Epithelial cell of proximal tubule (primary cell): Measurements from ENCODE around the gene ENAH. TPM values are rescaled to one million over a fixed set of nuclear protein-coding genes. Genes with fewer than 3 reads are reported as not detected.
"Not testable (repeated sequence)": the region's sequence is repeated elsewhere in the genome, so short reads cannot be mapped to it uniquely, and the experiment has no call there.

Experiments used
- DNase-seq: peaks from one replicate; pipeline ENCODE4 v3.0.0-alpha.2; 2011; ENCODE audit warnings: low read depth
- H3K4me3 ChIP-seq: 2 replicates; pipeline ENCODE4 v1.5.1; 2011; ENCODE audit warnings: low read depth, mild to moderate bottlenecking, low read length
- CTCF ChIP-seq: conservative IDR thresholded peaks from 2 replicates; pipeline ENCODE4 v1.5.1; 2012; ENCODE audit warnings: low read depth, mild to moderate bottlenecking, low read length
- total RNA-seq: library from RNA; depleted of rRNA; stranded (reverse); fragments of >200 nt; gene quantifications from 2 replicates; pipeline ENCODE4 v1.2.3, GENCODE V29; 2015

ENAH gene
- total RNA-seq, 1 donor from 2014 or later, result 37.7 TPM

- TF ChIP-seq CTCF, result no peak
- H3K4me3 ChIP-seq, result no peak overlapping the region
- no peak for DNase-seq
These were observed 41.3 kb upstream of the ENAH start for GRCh38 chr1:225694151-225694603.

GRCh38 chr1:225693697-225694096 lies 40.8 kb upstream of the ENAH start:
- not testable (repeated sequence) for DNase-seq, H3K4me3 ChIP-seq

- H3K4me3 ChIP-seq, result no peak overlapping the region
- TF ChIP-seq CTCF, result no peak
- no peak for DNase-seq
These were observed 40.3 kb upstream of the ENAH start for GRCh38 chr1:225693085-225693696.

- no peak overlapping the region for H3K4me3 ChIP-seq
- no peak for DNase-seq
- no peak for TF ChIP-seq CTCF
These were observed 39.6 kb upstream of the ENAH start for GRCh38 chr1:225692517-225692879.

GRCh38 chr1:225691861-225692516 lies 39.1 kb upstream of the ENAH start:
- no peak for DNase-seq
- no peak for TF ChIP-seq CTCF
- H3K4me3 ChIP-seq, result no peak overlapping the region

DNA sequence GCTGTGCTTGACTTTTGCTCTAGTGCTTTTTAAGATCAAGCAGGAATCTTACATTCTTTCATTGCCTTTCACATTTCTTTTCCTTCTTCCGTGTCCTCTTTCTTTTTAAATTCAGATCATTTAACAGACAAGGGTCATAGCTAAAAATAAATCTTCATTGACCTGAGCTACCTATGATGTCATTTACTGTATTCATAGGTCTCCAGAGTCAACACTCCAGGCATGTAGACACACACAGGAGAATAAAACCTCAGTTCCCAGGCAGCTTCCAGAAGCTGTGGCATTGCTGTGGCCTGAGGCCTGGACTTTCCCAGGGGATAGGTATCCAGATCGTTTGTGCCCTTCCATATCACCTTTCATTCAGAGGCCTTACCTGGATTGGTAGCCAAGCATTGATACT lies 38.5 kb upstream of the ENAH start:
- no peak overlapping the region for H3K4me3 ChIP-seq
- DNase-seq, result no peak
- no peak for TF ChIP-seq CTCF

DNA sequence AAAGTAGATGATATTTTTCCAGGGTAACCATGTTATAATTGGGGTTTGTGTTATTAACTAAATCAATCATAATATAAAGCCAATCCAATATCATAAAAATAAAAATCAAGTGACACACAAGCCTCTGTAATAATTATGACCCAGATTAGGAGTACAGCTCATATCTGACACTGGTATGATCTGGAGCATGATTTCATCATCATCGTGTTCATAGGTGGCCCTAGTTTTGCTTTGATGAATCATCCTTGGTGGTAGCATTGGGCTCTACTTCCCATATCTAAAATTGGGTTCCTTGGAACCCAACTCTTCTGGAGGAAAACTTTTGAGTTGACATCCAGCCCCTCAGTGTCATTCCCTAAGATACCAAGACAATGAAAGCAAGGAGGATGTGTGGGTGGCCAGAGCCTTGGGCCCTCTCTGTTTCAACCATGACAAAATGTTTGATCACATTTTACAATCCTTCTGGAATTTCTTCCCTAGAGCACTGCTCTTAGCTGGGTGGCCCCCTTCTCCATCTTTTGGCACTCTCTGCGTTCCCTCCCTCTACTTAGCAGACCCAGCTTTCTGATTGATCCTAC lies 37.0 kb upstream of the ENAH start:
- TF ChIP-seq CTCF, result no peak
- H3K4me3 ChIP-seq, result no peak overlapping the region
- DNase-seq, result no peak
